A172 (cell line): ENCODE data around the gene TSSK2. TPM values are rescaled to one million over a fixed set of nuclear protein-coding genes. Genes with fewer than 3 reads are reported as not detected.
"Not testable (repeated sequence)": the region's sequence is repeated elsewhere in the genome, so short reads cannot be mapped to it uniquely, and the experiment has no call there.

Source experiments
- DNase-seq: peaks from one replicate; pipeline ENCODE4 v3.0.0-alpha.2; 2015; ENCODE audit warnings: low spot score
- total RNA-seq: library from RNA; depleted of rRNA; stranded (reverse); fragments of >200 nt; shearing (Covaris generic); gene quantifications from 2 replicates; pipeline ENCODE4 v1.2.3, GENCODE V29; 2014; rRNA removed

TSSK2 gene
- not detected in 2 replicates for total RNA-seq

DNA sequence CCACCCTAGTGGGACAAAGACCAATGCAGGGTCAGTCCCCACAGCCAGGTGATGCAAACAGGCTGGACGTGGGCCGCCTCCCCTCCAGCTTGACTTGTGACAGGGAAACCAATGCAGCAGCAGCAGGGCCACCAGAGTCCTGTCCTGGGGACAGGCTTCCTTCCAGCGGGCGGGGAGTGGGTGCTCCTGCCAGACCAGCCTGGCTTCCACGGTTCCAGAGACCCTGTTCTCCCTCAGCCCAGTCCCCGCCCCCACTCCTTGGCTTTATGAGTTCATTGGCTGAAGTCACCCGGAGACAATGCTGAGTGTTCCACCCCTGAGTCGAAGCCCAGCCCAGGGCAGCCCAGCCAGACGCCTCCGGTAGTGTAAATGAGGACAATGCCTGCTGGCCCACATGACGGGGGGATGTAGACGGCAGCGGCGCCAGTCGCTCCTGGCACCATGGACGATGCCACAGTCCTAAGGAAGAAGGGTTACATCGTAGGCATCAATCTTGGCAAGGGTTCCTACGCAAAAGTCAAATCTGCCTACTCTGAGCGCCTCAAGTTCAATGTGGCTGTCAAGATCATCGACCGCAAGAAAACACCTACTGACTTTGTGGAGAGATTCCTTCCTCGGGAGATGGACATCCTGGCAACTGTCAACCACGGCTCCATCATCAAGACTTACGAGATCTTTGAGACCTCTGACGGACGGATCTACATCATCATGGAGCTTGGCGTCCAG is at the start of gene TSSK2:
TSS of gene TSSK2 (plus strand) at position 350 of the 726 bp plus-strand sequence. CDS start at position 442, 92 bp downstream.
- DNase-seq, result no peak

GRCh38 chr22:19081351-19081750 is 49.8 kb upstream of the TSSK2 start:
- DNase-seq, result no peak

- no peak for DNase-seq
Measured at GRCh38 chr22:19082101-19082500, 49.0 kb upstream of the TSSK2 start.

DNA sequence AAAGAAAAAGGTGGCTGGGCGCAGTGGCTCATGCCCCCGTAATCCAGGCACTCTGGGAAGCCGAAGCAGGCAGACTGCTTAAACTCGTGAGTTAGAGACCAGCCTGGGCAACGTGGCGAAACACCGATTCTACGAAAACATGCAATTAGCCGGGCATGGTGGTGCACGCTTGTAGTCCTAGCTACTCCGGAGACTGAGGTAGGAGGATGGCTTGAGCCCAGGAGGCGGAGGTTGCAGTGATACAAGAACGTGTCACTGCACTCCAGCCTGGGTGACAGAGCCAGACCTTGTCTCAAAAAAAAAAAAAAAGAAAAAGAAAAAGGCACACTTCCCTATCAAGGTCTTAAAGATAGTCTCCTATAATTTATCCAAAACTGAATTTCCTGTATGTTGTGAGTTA is 48.3 kb upstream of the TSSK2 start:
- no peak for DNase-seq

GRCh38 chr22:19084126-19084525 is 47.0 kb upstream of the TSSK2 start:
- not testable (repeated sequence) for DNase-seq

DNA sequence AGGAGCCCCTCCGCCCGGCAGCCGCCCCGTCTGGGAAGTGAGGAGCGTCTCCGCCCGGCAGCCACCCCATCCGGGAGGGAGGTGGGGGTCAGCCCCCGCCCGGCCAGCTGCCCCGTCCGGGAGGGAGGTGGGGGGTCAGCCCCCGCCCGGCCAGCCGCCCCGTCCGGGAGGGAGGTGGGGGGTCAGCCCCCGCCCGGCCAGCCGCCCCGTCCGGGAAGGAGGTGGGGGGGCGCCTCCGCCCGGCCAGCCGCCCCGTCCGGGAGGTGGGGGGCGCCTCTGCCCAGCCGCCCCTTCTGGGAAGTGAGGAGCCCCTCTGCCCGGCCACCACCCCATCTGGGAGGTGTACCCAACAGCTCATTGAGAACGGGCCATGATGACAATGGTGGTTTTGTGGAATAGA is 46.5 kb upstream of the TSSK2 start:
- DNase-seq, result not testable (repeated sequence)

DNA sequence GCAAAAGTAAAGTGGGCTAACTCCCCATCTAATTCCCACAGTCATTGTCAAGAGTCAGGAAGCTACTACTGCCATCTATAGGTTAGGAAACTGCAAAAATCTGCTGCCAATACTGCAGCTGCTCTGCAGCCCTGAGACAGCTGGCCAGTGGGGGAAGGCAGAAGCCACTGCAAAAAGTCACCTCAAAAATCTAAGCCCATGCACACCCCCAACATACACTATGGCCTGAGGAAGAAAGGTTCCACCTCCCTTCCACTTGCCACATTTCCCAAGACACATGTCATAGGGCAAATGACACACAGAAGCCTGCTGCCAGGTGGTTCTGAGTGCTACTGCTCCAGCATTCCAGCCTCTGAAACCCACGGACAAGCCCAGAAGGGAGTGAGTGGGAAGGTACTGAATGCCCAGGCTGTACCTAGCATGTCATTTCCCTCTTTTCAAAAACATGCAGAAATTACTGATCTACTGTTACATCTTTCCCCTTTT is 45.8 kb upstream of the TSSK2 start:
- peak; percentile 38 for DNase-seq

DNA sequence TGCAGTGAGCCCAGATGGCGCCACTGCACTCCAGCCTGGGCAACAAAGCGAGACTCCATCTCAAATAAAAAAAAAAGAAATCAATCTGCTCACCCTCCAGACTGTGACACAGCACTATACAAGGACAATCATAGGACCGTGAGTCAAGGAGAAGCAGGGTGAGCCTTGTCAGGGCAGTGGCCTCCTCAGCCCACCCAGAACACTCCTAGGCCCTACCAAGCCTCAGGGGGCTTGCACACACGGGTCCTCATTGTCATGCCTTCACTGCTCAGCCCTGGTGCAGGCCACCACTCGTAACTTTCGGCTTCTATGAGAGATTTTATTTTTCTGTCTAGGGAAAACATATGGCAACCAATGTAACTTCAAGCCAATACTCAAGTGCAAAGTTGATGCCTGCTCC is 44.7 kb upstream of the TSSK2 start:
- DNase-seq, result no peak

DNA sequence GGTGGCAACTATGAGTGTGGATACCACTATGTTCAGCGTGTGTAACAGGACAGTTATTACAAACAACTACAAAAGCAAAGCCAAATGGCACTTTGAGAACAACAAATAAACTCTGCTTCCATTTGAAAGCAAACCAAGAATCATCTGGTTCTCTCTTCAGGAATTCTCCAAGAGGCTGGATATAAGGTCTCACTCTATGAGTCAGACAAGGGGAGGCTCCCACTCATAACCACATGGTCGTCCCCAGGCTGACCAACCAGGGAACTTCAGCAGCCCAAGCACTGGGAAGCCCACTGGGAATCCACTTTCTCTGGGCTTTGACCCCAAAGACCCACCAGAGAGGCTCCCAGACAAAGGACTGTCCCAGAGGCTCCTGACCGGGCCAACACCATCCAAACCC is 44.2 kb upstream of the TSSK2 start:
- DNase-seq, result peak; percentile 27

- DNase-seq, result no peak
Measured at GRCh38 chr22:19088866-19089595, 42.1 kb upstream of the TSSK2 start.

- DNase-seq, result no peak
Measured at GRCh38 chr22:19090183-19090582, 40.9 kb upstream of the TSSK2 start.

- no peak for DNase-seq
Measured at GRCh38 chr22:19090586-19091127, 40.5 kb upstream of the TSSK2 start.

GRCh38 chr22:19092725-19093124 is 38.4 kb upstream of the TSSK2 start:
- no peak for DNase-seq

DNA sequence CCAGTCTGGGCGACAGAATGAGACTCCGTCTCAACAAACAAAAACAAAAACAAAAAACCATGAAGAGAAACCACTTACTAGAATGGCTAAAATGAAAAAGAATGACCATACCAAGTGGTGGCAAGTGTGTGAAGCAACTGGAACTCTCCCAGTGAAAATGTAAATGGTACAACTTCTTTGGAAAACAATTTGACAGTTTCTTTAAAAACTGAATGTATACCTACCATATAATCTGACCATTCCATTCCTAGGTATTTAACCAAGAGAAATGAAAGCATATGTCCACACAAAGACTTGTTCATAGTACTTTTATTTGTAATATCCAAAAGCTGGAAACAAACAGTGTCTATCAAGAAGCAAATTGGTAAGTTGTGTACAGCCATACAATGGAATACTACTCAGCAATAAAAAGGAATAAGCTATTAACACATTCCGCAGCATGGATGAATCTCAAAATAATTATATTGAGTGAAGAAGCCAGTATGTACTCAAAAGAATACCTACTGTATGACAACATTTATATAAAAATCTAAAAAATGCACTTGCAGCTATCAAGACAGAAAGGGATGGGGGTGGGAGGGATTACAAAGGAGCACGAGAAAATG is 36.6 kb upstream of the TSSK2 start:
- DNase-seq, result no peak

GRCh38 chr22:19096555-19096954 is 34.6 kb upstream of the TSSK2 start:
- no peak for DNase-seq

DNA sequence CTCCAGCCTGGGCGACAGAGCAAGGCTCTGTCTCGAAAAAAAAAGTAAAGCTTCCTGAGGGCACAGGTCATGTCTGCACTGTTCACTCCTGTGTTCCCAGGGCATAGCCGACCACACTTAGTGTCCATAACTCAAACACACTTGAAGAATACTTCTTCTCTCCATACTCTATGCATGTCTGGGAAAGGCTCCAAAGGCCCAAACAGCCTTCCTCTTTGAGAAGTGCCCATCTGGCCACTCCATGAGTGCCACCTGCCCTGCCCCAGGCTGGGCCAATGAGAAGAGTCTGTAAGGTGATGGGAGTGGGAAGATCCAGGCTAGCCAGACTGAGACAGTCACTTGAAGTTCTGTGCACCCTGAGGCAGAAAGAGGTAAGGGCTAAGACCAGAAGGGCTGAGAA is 33.6 kb upstream of the TSSK2 start:
- DNase-seq, result no peak

- DNase-seq, result no peak
Measured at GRCh38 chr22:19098157-19098556, 33.0 kb upstream of the TSSK2 start.

- DNase-seq, result no peak
Measured at GRCh38 chr22:19103880-19104821, 27.0 kb upstream of the TSSK2 start.

DNA sequence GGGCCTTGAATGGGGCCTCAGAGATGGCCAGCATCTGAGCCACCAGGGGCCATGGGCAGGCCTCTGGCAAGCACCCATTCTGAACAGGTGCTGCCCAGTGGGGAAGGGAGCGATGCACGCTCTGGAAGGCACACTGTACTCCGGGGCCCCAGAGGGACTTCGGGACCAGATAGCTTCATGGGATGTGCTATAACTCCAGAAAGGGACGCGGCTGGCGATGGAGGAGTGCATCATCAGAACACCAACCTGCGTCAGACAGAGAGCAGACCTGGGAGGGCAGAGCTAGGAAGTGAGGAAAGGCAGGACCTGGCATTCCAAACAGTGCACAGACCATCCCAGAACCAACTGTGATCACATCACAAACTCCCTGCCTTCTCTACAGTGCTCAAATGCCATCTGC is 25.7 kb upstream of the TSSK2 start:
- no peak for DNase-seq

DNA sequence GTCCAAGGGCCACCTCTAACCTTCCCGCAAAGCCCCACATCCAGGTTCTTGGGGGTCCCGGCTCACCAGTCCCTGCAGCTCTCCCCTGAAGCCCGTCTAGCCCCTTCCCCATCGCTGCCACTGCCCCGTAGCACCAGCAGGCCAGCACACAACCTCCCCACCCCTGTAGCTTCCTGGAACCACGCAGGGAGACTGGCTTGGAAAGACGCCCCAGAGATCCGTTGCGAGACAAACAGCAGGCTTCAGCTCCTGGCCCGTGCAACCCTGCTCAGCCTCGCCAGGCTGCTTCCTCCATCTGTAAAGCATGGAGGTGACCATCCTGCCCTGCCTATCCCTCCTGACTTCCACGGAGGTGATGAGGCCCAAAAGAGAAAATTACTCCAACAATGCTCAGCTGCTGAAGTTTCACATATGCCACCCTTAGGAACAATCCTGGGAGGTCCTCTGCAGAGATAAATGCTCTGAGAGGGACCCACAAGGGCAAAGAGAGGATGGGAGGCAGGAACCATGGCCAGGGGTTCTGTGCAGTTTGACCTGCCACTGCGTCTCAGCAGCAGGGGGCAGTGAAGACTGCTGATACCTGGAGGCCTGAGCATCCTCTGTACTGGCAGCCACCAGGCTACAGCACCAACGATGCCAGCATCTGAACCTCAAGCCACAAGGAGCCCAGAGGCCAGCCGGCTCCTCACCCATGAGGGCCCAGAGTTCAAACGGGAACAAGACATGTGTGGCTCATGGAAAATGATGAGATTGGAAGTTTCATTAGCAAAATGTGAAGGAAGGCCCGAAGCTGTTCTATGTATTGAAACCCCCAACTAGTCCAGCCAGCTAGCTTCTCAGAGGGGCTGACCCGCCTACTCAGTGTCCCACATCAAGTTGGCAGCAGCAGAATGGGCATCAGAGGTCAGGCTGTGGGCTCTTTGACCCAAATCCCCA is 25.0 kb upstream of the TSSK2 start:
- no peak for DNase-seq
